Neuronal stem cell (in vitro differentiated cells): ENCODE measurements around the gene SPTLC3.

ENCODE experiments used
- DNase-seq: peaks from one replicate; pipeline ENCODE4 v3.0.0-alpha.2; 2013; ENCODE audit warnings: low spot score
- H2AFZ ChIP-seq: one replicate; pipeline ENCODE4 v1.6.1; 2013; ENCODE audit warnings: mild to moderate bottlenecking, low read length, inconsistent platforms
- H2AK5ac ChIP-seq: 2 replicates; pipeline ENCODE4 v1.6.1; 2013; ENCODE audit warnings: low read depth, mild to moderate bottlenecking, inconsistent platforms, low read length, moderate library complexity, mixed read lengths
- H2BK120ac ChIP-seq: 2 replicates; pipeline ENCODE4 v1.6.1; 2013; ENCODE audit warnings: low read depth, mild to moderate bottlenecking, inconsistent platforms, low read length, moderate library complexity, mixed read lengths
- H2BK12ac ChIP-seq: one replicate; pipeline ENCODE4 v1.6.1; 2013; ENCODE audit warnings: low read length, inconsistent platforms
- H2BK15ac ChIP-seq: 2 replicates; pipeline ENCODE4 v1.6.1; 2013; ENCODE audit warnings: mild to moderate bottlenecking, low read length, inconsistent platforms, mixed read lengths
- H2BK5ac ChIP-seq: one replicate; pipeline ENCODE4 v1.6.1; 2013; ENCODE audit warnings: inconsistent platforms, mild to moderate bottlenecking, low read length, moderate library complexity
- H3K14ac ChIP-seq: one replicate; pipeline ENCODE4 v1.6.1; 2013; ENCODE audit warnings: low read length, inconsistent platforms
- H3K18ac ChIP-seq: 2 replicates; pipeline ENCODE4 v1.6.1; 2013; ENCODE audit warnings: low read length, inconsistent platforms
- H3K23ac ChIP-seq: 2 replicates; pipeline ENCODE4 v1.6.1; 2013; ENCODE audit warnings: low read depth, mild to moderate bottlenecking, mixed read lengths, low read length, inconsistent platforms; ENCODE audit not compliant: poor library complexity
- H3K27ac ChIP-seq: replicated peaks from 3 replicates; pipeline ENCODE4 v1.5.1; 2013; ENCODE audit warnings: low read length, inconsistent platforms
- H3K27me3 ChIP-seq, 3 experiments: 2 replicates each; pipeline ENCODE4 v1.6.1; 2013; ENCODE audit warnings: low read length in 3 of 3, mild to moderate bottlenecking in 2 of 3, inconsistent platforms in 1 of 3, low read depth in 1 of 3, mixed read lengths in 1 of 3, moderate library complexity in 1 of 3; ENCODE audit not compliant: control insufficient read depth in 3 of 3, insufficient read depth in 3 of 3
- H3K36me3 ChIP-seq, 2 donors: replicated peaks in 1 of 2; 2 replicates each; pipeline ENCODE4 v1.6.1; 2013; ENCODE audit warnings: low read length in 2 of 2; ENCODE audit not compliant: control insufficient read depth in 2 of 2, insufficient read depth in 2 of 2
- H3K4ac ChIP-seq: 2 replicates; pipeline ENCODE4 v1.6.1; 2013; ENCODE audit warnings: inconsistent platforms, mild to moderate bottlenecking, low read length, moderate library complexity
- H3K4me1 ChIP-seq, 2 donors: 1 replicate in 1 of 2; 2 replicates in 1 of 2; pipeline ENCODE4 v1.6.1; 2013; ENCODE audit warnings: low read length in 2 of 2, low read depth in 1 of 2; ENCODE audit not compliant: control insufficient read depth in 2 of 2, insufficient read depth in 1 of 2
- H3K4me2 ChIP-seq: one replicate; pipeline ENCODE4 v1.6.1; 2013; ENCODE audit warnings: mild to moderate bottlenecking, low read length, inconsistent platforms; ENCODE audit not compliant: insufficient read depth, poor library complexity, severe bottlenecking
- H3K4me3 ChIP-seq, 2 donors: 2 replicates each; pipeline ENCODE4 v1.5.1; 2013; ENCODE audit warnings: low read length in 2 of 2, mild to moderate bottlenecking in 2 of 2, inconsistent platforms in 1 of 2, moderate library complexity in 1 of 2
- H3K79me1 ChIP-seq: one replicate; pipeline ENCODE4 v1.6.1; 2013; ENCODE audit warnings: low read depth, mild to moderate bottlenecking, inconsistent platforms, low read length, moderate library complexity
- H3K9ac ChIP-seq: one replicate; pipeline ENCODE4 v1.6.1; 2013; ENCODE audit warnings: mild to moderate bottlenecking, low read depth, low read length, inconsistent platforms; ENCODE audit not compliant: poor library complexity
- H3K9me3 ChIP-seq, 2 donors: replicated peaks in 1 of 2; 2 replicates each; pipeline versions ENCODE3 to v1.6.1; 2013; ENCODE audit warnings: low read length in 2 of 2, mild to moderate bottlenecking in 2 of 2, inconsistent platforms in 1 of 2, low read depth in 1 of 2, mixed read lengths in 1 of 2, moderate library complexity in 1 of 2; ENCODE audit not compliant: control insufficient read depth in 2 of 2, insufficient read depth in 1 of 2
- H4K8ac ChIP-seq: one replicate; pipeline ENCODE4 v1.6.1; 2013; ENCODE audit warnings: low read depth, mild to moderate bottlenecking, inconsistent platforms, low read length, moderate library complexity
- H4K91ac ChIP-seq: one replicate; pipeline ENCODE4 v1.6.1; 2013; ENCODE audit warnings: low read length, low read depth, mild to moderate bottlenecking, inconsistent platforms; ENCODE audit not compliant: poor library complexity
- WGBS, 2 donors: extraction: QIAGEN DNeasy Blood & Tissue Kit; methylation state at CpG; one replicate each; pipeline ENCODE4 v1.1.7; 2013; ENCODE audit warnings: missing lambda C conversion rate in 2 of 2, mixed read lengths in 1 of 2; ENCODE audit not compliant: insufficient read length in 2 of 2, insufficient replicate concordance in 1 of 2; ENCODE audit errors: extremely low coverage in 2 of 2; 5-methylcytosine and 5-hydroxymethylcytosine counted together

The SPTLC3 gene

GRCh38 chr20:13101706-13102105 is 92.9 kb downstream of the SPTLC3 start:
- H3K27ac ChIP-seq = no peak overlapping the region

GRCh38 chr20:13102237-13102636 is 93.5 kb downstream of the SPTLC3 start:
- H4K8ac ChIP-seq = no peak overlapping the region
- H3K23ac ChIP-seq = no peak overlapping the region
- peaks cover 11 to 16% of the 10 kb centered on the region in 2 donors for H3K4me1 ChIP-seq
- no peak overlapping the region for H3K18ac ChIP-seq
- no peak overlapping the region for H2AFZ ChIP-seq
- no peak for DNase-seq
- no peaks in the 10 kb centered on the region for H3K9me3 ChIP-seq
- no peak overlapping the region for H3K4ac ChIP-seq
- H3K36me3 ChIP-seq = no peaks in the 10 kb centered on the region
- no CpG with 5 or more reads among the region's 3 CpGs for WGBS, 2 donors
- no peak overlapping the region for H3K9ac ChIP-seq
- no peak overlapping the region for H3K27ac ChIP-seq
- H3K79me1 ChIP-seq = no peaks in the 10 kb centered on the region
- no peak overlapping the region for H3K4me3 ChIP-seq
- no peak overlapping the region for H2BK5ac ChIP-seq
- no peaks in the 10 kb centered on the region for H3K27me3 ChIP-seq
- no peak overlapping the region for H2BK12ac ChIP-seq
- no peak overlapping the region for H4K91ac ChIP-seq
- H3K14ac ChIP-seq = no peak overlapping the region
- H2BK120ac ChIP-seq = no peak overlapping the region
- H2BK15ac ChIP-seq = no peak overlapping the region
- H2AK5ac ChIP-seq = no peak overlapping the region
- no peak overlapping the region for H3K4me2 ChIP-seq

More at GRCh38 chr20:13101706-13102105, 92.9 kb downstream of the SPTLC3 start:
- Histone ChIP-seq H2BK5ac (no peak overlapping the region), H4K91ac (no peak overlapping the region), H3K9ac (no peak overlapping the region), H4K8ac (no peak overlapping the region), H3K23ac (no peak overlapping the region), H3K36me3 (no peaks in the 10 kb centered on the region), H3K27me3 (no peaks in the 10 kb centered on the region), H3K4ac (no peak overlapping the region), H3K4me2 (no peak overlapping the region), H2BK12ac (no peak overlapping the region), H3K79me1 (no peaks in the 10 kb centered on the region), H3K14ac (no peak overlapping the region), H2BK120ac (no peak overlapping the region), H3K18ac (no peak overlapping the region), H2AFZ (no peak overlapping the region), H2BK15ac (no peak overlapping the region), H2AK5ac (no peak overlapping the region), H3K9me3 (no peaks in the 10 kb centered on the region), H3K4me1 (peaks cover 11 to 16% of the 10 kb centered on the region in 2 donors), H3K4me3 (no peak overlapping the region)
- DNase-seq = no peak
- WGBS, 2 donors = no CpG with 5 or more reads among the region's 5 CpGs

- Histone ChIP-seq H4K91ac (no peak overlapping the region), H3K9me3 (no peaks in the 10 kb centered on the region), H2BK120ac (no peak overlapping the region), H2BK12ac (no peak overlapping the region), H3K14ac (no peak overlapping the region), H3K4me3 (no peak overlapping the region), H2BK15ac (no peak overlapping the region), H2AFZ (no peak overlapping the region), H4K8ac (no peak overlapping the region), H3K36me3 (no peaks in the 10 kb centered on the region), H3K18ac (no peak overlapping the region), H3K9ac (no peak overlapping the region), H3K27me3 (no peaks in the 10 kb centered on the region), H2AK5ac (no peak overlapping the region), H3K4me1 (peaks cover 9 to 16% of the 10 kb centered on the region in 2 donors), H3K4ac (no peak overlapping the region), H3K79me1 (no peaks in the 10 kb centered on the region), H2BK5ac (no peak overlapping the region), H3K4me2 (no peak overlapping the region), H3K27ac (no peak overlapping the region), H3K23ac (no peak overlapping the region)
- no peak for DNase-seq
- no CpG with 5 or more reads among the region's 1 CpG for WGBS, 2 donors
These were observed 93.9 kb downstream of the SPTLC3 start for GRCh38 chr20:13102694-13103093.

- no peak overlapping the region for H2BK5ac ChIP-seq
- DNase-seq = peak; percentile 26
These were observed 96.3 kb downstream of the SPTLC3 start for GRCh38 chr20:13105039-13105438.

More at GRCh38 chr20:13105039-13105438, 96.3 kb downstream of the SPTLC3 start:
- Histone ChIP-seq H4K8ac (no peak overlapping the region), H3K9me3 (no peaks in the 10 kb centered on the region), H3K79me1 (no peaks in the 10 kb centered on the region), H3K27ac (peak overlapping the region; percentile 29), H3K9ac (no peak overlapping the region), H3K23ac (no peak overlapping the region), H3K18ac (no peak overlapping the region), H2AK5ac (no peak overlapping the region), H4K91ac (no peak overlapping the region), H2BK12ac (no peak overlapping the region), H3K4me1 (peaks cover 6 to 12% of the 10 kb centered on the region in 2 donors), H3K4me3 (no peak overlapping the region), H3K36me3 (no peaks in the 10 kb centered on the region), H2AFZ (peak overlapping the region; percentile 68), H3K14ac (no peak overlapping the region), H3K4ac (no peak overlapping the region), H2BK120ac (no peak overlapping the region), H2BK15ac (no peak overlapping the region), H3K27me3 (no peaks in the 10 kb centered on the region), H3K4me2 (no peak overlapping the region)
- WGBS, 2 donors = no CpG with 5 or more reads among the region's 9 CpGs
